GM12864 (cell line): ENCODE results near the gene KSR2.

Experiments used
- DNase-seq: peaks from one replicate; pipeline ENCODE4 v3.0.0-alpha.2; 2011; ENCODE audit warnings: low read depth
- H3K4me3 ChIP-seq: 2 replicates; pipeline ENCODE4 v1.5.1; 2011; ENCODE audit warnings: mild to moderate bottlenecking, low read depth, low read length, control low read depth
- TF ChIP-seq, protein P1 (sequence below): IDR thresholded peaks from 2 replicates; pipeline ENCODE4 v1.5.1; 2011; ENCODE audit warnings: low read depth, mild to moderate bottlenecking, moderate library complexity, low read length, control low read depth, inconsistent platforms; ENCODE audit errors: missing control alignments

The KSR2 gene

DNA sequence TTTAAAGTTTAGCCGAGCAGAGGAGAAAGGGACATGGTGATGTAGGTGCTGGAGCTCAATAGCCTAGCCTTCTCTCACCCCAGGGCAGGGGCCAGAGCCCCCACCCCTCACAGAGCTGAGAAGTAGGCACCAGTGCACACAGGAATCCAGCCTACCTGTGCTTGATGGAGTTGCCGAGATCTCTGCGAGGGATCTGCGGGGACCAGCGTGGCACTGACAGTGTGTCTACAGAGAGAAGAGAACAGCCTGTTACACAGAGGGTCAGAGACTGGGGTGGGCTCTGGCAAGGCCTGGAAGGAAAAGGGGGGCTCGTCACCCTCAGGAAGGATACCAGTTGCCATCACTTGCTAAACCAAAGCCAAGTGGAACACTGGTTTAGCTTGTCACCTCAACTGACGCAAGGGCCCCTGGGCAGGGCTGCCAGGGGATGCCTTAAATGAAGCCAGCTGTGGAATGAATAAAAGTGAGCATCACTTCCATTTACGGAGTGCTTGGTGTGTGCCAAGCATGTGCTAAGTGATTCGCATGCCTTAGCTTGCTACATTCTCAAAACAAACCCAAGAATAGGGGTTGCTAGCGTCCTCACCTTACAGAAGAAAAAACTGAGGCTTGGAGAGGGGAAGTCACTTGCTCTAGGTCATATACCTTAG, 386.5 kb downstream of the KSR2 start:
- TF ChIP-seq, protein P1, sequence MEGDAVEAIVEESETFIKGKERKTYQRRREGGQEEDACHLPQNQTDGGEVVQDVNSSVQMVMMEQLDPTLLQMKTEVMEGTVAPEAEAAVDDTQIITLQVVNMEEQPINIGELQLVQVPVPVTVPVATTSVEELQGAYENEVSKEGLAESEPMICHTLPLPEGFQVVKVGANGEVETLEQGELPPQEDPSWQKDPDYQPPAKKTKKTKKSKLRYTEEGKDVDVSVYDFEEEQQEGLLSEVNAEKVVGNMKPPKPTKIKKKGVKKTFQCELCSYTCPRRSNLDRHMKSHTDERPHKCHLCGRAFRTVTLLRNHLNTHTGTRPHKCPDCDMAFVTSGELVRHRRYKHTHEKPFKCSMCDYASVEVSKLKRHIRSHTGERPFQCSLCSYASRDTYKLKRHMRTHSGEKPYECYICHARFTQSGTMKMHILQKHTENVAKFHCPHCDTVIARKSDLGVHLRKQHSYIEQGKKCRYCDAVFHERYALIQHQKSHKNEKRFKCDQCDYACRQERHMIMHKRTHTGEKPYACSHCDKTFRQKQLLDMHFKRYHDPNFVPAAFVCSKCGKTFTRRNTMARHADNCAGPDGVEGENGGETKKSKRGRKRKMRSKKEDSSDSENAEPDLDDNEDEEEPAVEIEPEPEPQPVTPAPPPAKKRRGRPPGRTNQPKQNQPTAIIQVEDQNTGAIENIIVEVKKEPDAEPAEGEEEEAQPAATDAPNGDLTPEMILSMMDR: no peak

DNA sequence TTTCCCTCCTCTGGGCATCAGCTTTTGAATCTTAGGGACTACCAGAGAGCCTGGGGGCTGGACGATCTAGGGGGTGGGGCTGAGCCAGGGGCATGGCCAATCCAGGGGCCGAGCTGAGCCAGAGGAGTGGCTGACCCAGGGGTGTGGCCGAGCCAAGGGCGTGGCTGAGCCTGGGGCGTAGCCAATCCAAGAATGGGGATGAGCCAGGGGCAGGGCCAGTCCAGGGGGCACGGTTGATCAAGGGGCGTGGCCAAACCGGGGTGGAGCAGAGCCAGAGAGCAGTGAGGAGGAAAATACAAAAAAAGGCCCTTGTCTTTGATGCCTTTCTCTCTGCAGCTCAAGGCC, 388.1 kb downstream of the KSR2 start:
- DNase-seq: peak; percentile 12
- TF ChIP-seq, protein P1: no peak
- no peak overlapping the region for H3K4me3 ChIP-seq

More for the DNA sequence above, 386.5 kb downstream of the KSR2 start:
- DNase-seq: no peak
- H3K4me3 ChIP-seq: no peak overlapping the region

DNA sequence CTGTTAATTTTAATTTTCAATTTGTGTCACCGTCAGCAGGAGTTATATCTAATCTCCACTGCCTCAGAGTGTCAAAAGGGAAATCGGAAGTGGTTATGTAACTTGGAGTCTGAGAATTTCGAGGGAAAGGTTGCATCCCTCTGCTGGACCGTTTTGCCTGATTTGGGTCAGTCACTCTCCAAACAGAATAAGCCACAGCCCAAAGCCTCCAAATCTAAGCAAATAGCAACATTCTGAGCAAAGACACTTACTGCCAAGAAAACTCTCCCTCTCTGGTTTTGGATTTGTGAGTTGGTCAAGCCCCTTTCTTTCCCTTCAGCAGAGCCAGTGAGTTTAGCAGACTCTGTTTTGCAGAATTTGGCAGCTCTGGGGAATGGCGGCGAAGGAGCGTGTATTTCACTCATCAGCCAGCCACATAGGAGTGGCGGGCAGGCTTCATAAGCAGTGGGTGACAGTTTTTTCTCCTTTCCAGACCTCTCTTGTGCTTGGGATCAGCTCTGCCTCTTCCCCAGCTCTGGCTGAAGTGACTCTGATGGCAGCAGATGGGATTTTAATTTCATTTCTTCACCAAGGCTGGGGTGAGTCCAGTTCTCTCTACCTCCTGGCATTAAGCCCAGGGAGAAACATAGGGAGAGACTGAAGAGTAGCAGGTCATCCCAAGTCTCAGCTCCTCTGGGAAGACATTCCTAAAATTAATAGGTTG, 388.6 kb downstream of the KSR2 start:
- DNase-seq: no peak
- H3K4me3 ChIP-seq: no peak overlapping the region
- TF ChIP-seq, protein P1: no peak

DNA sequence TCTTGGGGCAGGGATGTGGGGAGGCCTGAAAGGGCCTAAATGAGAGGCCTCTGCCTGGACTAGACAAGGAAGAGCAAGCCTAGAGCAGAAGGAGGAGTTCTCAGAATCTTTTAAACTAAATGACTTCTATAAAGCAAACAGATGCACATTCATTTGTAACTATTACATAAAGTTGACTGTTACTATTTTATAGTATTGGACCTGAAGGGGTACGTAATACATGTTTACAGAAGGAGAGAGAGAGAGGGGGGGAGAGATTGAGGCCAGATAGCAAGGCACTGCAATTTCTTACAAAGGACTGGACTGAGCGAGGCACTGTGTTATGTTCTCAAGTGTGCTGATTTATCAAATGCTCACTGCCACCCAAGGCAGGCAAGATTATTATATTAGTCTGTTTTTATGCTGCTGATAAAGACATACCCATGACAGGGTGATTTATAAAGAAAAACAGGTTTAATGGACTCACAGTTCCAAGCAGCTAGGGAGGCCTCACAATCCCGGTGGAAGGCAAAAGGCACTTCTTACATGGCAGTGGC, 391.6 kb downstream of the KSR2 start:
- DNase-seq: no peak
- TF ChIP-seq, protein P1: no peak
- no peak overlapping the region for H3K4me3 ChIP-seq

DNA sequence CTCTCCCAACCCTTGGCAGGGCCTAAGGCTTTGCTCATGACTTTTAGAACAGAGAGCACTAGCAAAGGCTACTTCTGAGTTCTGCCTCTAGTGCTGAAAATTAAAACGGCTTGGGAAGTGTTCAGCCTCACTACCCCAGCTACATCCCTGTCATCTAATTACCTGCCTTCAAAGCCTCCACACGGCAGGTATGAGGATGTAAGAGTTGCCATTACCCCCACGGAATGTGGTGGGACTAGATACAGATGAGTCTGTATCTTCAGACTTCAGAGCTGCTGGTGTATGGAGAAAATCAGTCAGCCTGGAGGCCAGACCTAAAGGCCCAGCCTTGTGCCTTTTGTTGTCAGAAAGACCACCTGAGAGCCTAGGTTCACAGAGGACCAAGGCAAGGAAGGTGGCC, 392.7 kb downstream of the KSR2 start:
- no peak for DNase-seq
- TF ChIP-seq, protein P1: no peak
- H3K4me3 ChIP-seq: no peak overlapping the region

DNA sequence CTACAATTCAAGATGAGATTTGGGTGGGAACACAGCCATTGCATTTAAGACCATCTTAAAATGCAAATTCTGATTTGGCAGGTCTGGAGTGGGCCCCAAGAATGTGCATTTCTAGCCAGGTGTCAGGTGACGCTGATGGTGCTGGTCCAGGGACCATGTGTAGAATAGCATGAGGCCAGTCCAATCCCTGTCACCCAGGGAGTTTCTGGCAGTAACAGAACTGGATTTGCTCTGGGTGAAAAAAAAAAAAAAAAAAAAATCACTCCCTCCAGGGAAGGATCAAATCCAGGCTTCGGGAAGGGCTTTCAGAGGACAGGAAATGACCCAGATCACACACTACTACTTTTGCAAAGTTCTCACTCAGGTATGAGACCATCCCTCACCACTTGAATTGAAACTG, 394.1 kb downstream of the KSR2 start:
- no peak overlapping the region for H3K4me3 ChIP-seq
- TF ChIP-seq, protein P1: no peak
- no peak for DNase-seq
